Keratinocyte (primary cell): ENCODE measurements around the gene MON1A. TPM values are rescaled to one million over a fixed set of nuclear protein-coding genes. Genes with fewer than 3 reads are reported as not detected.
"Not testable (repeated sequence)": the region's sequence is repeated elsewhere in the genome, so short reads cannot be mapped to it uniquely, and the experiment has no call there.

ENCODE experiments used
- DNase-seq: peaks from one replicate; pipeline ENCODE4 v3.0.0-alpha.2; 2011; ENCODE audit warnings: low read depth, missing footprints, low spot score
- FAIRE-seq: peaks from 2 replicates; lab custom pipeline; 2011; peaks lifted over from hg19 to GRCh38; lab: Jason Lieb, UNC
- H2AFZ ChIP-seq: 2 replicates; pipeline ENCODE4 v1.6.0; 2012; ENCODE audit warnings: low read length, control low read depth, inconsistent platforms; ENCODE audit not compliant: control insufficient read depth
- H3K27ac ChIP-seq: 2 replicates; pipeline ENCODE4 v1.5.1; 2011; ENCODE audit warnings: low read length; ENCODE audit not compliant: control insufficient read depth, insufficient read depth
- H3K27me3 ChIP-seq: 3 replicates; pipeline ENCODE4 v1.6.0; 2011; ENCODE audit warnings: low read length; ENCODE audit not compliant: control insufficient read depth, insufficient read depth; ENCODE audit errors: extremely low read depth
- H3K36me3 ChIP-seq, 2 experiments: 2 replicates in 1 of 2; 3 replicates in 1 of 2; pipeline ENCODE4 v1.5.1; 2011; ENCODE audit warnings: low read length in 2 of 2, mild to moderate bottlenecking in 1 of 2; ENCODE audit not compliant: control insufficient read depth in 2 of 2, insufficient read depth in 2 of 2; ENCODE audit errors: extremely low read depth in 1 of 2
- H3K4me1 ChIP-seq: 3 replicates; pipeline ENCODE4 v1.5.1; 2011; ENCODE audit warnings: low read length; ENCODE audit not compliant: control insufficient read depth, insufficient read depth; ENCODE audit errors: extremely low read depth
- H3K4me2 ChIP-seq: 3 replicates; pipeline ENCODE4 v1.6.0; 2011; ENCODE audit warnings: low read depth, low read length; ENCODE audit not compliant: control insufficient read depth, insufficient read depth; ENCODE audit errors: extremely low read depth
- H3K4me3 ChIP-seq, 3 experiments: fragments of 200-600 bp in 1 of 3; sonication (generic) in 1 of 3; 2 replicates in 2 of 3; 3 replicates in 1 of 3; pipeline ENCODE4 v1.5.1; 2011 to 2016; ENCODE audit warnings: low read length in 3 of 3, mild to moderate bottlenecking in 3 of 3, control low read depth in 2 of 3, inconsistent platforms in 1 of 3, low read depth in 1 of 3, mixed read lengths in 1 of 3, mixed run types in 1 of 3, moderate library complexity in 1 of 3; ENCODE audit not compliant: control insufficient read depth in 2 of 3, insufficient read depth in 2 of 3; ENCODE audit errors: extremely low read depth in 1 of 3
- H3K79me2 ChIP-seq: 2 replicates; pipeline ENCODE4 v1.6.0; 2012; ENCODE audit warnings: low read length; ENCODE audit not compliant: control insufficient read depth, insufficient read depth
- H3K9ac ChIP-seq: 3 replicates; pipeline ENCODE4 v1.6.0; 2011; ENCODE audit warnings: low read length; ENCODE audit not compliant: control insufficient read depth, insufficient read depth; ENCODE audit errors: extremely low read depth
- H3K9me1 ChIP-seq: 3 replicates; pipeline ENCODE4 v1.6.0; 2011; ENCODE audit warnings: low read length; ENCODE audit not compliant: control insufficient read depth, insufficient read depth; ENCODE audit errors: extremely low read depth
- H3K9me3 ChIP-seq: 2 replicates; pipeline ENCODE4 v1.5.1; 2012; ENCODE audit warnings: low read depth, low read length; ENCODE audit not compliant: control insufficient read depth
- H4K20me1 ChIP-seq: 3 replicates; pipeline ENCODE4 v1.6.0; 2011; ENCODE audit warnings: low read length; ENCODE audit not compliant: control insufficient read depth, insufficient read depth; ENCODE audit errors: extremely low read depth
- CTCF ChIP-seq, 3 experiments: IDR thresholded peaks in 1 of 3; conservative IDR thresholded peaks in 1 of 3; optimal IDR thresholded peaks in 1 of 3; 2 replicates in 2 of 3; 3 replicates in 1 of 3; pipeline versions ENCODE3 to v1.5.1; 2011; ENCODE audit warnings: low read length in 3 of 3, mild to moderate bottlenecking in 3 of 3, moderate library complexity in 2 of 3, control low read depth in 1 of 3, inconsistent platforms in 1 of 3; ENCODE audit not compliant: insufficient read depth in 2 of 3; ENCODE audit errors: extremely low read depth in 1 of 3
- EZH2 ChIP-seq: IDR thresholded peaks from one replicate; pipeline ENCODE4 v1.6.1; 2012; ENCODE audit warnings: inconsistent platforms, mild to moderate bottlenecking, low read length, moderate library complexity
- dilution Hi-C: fragments of 300-500 bp; cut with MboI; formaldehyde crosslinking; loops from one replicate; pipeline ENCODE4 v1.7.0; 2020; ENCODE audit warnings: low sequenced_read_pairs; ENCODE audit not compliant: extremely low pct_ligation_motif_present
- polyA plus RNA-seq, 5 experiments: library from polyadenylated mRNA; depleted of rRNA in 3 of 5; stranded (reverse) in 3 of 5; stranded (forward) in 1 of 5; unstranded in 1 of 5; fragments of >200 nt; gene quantifications; 1 replicate in 1 of 5; 2 replicates in 3 of 5; 3 replicates in 1 of 5; pipeline versions ENCODE4 v1.2.1 to v1.2.3, GENCODE V29; 2011 to 2012; ENCODE audit warnings: missing spikeins in 2 of 5, low read depth in 1 of 5, low replicate concordance in 1 of 5

Gene MON1A
- polyA plus RNA-seq, 1 donor (not counting 4 experiments of a cell fraction or from before 2014, with no cell fraction given) = 10.7 TPM

GRCh38 chr3:49939858-49940666 lies 10.5 kb upstream of the MON1A start, which contains the start of gene RBM6:
Gene RBM6 (plus strand): TSS chr3:49940150. CDS start chr3:49962642, 22,492 bp downstream.
- TF ChIP-seq CTCF (optimal IDR thresholded peaks at IDR 0.05 in 1 of 3, IDR thresholded peaks at IDR 0.05 in 1 of 3, conservative IDR thresholded peaks at IDR 0.05 in 1 of 3; ENCODE audit: extremely low read depth in 1 of 3, insufficient read depth in 2 of 3, low read length in 3 of 3) (no peak), EZH2 (no peak)
- peak within 1 kb of the TSS; percentile 90 for H2AFZ ChIP-seq

DNA sequence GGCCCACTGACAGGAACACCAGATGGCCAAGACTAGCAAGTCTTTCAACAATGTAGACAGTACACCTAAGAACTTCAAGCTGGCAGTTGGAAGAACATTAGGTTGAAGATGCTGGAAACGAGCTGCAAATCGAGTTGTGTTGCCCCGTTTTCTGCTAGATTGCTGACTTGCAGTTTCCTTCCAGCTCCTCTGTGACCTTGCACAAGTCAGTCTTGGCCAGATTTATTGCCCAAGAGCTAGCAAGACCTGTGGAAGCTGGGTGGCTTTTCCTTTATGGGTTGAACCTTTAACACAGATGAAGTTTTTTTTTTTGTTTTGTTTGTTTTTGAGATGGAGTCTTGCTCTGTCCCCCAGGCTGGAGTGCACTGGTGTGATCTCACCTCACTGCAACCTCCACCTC lies 7.5 kb upstream of the MON1A start:
- TF ChIP-seq EZH2 (no peak), CTCF (optimal IDR thresholded peaks at IDR 0.05 in 1 of 3, IDR thresholded peaks at IDR 0.05 in 1 of 3, conservative IDR thresholded peaks at IDR 0.05 in 1 of 3; ENCODE audit: extremely low read depth in 1 of 3, insufficient read depth in 2 of 3, low read length in 3 of 3) (no peak)
- dilution Hi-C loops = no loop called here
- Histone ChIP-seq H3K9me1 (no peaks in the 10 kb centered on the region), H3K27ac (no peak overlapping the region), H2AFZ (no peak overlapping the region), H3K4me2 (no peak overlapping the region), H3K4me3 (no peak overlapping the region), H3K9me3 (no peaks in the 10 kb centered on the region), H3K36me3 (no peaks in the 10 kb centered on the region), H3K9ac (no peak overlapping the region), H3K27me3 (no peaks in the 10 kb centered on the region), H4K20me1 (peaks cover 2% of the 10 kb centered on the region), H3K79me2 (peaks cover 18% of the 10 kb centered on the region), H3K4me1 (peaks cover 4% of the 10 kb centered on the region)
- DNase-seq = no peak
- FAIRE-seq = no peak

More at GRCh38 chr3:49939858-49940666, 10.5 kb upstream of the MON1A start, which contains the start of gene RBM6:
- Histone ChIP-seq H3K4me3 (peak within 1 kb of the TSS; percentile 58 to 96 (median 93)), H3K9ac (peak within 1 kb of the TSS; percentile 91), H3K79me2 (peaks cover 46% of the 10 kb centered on the region), H3K36me3 (no peaks in the 10 kb centered on the region), H3K4me1 (peaks cover 4% of the 10 kb centered on the region), H3K27me3 (no peaks in the 10 kb centered on the region), H3K4me2 (peak within 1 kb of the TSS; percentile 74), H4K20me1 (peaks cover 4% of the 10 kb centered on the region), H3K9me3 (no peaks in the 10 kb centered on the region), H3K9me1 (no peaks in the 10 kb centered on the region), H3K27ac (peak within 1 kb of the TSS; percentile 80)
- DNase-seq = peak; percentile 72
- dilution Hi-C loops = no loop called here
- peak; percentile 77 for FAIRE-seq

DNA sequence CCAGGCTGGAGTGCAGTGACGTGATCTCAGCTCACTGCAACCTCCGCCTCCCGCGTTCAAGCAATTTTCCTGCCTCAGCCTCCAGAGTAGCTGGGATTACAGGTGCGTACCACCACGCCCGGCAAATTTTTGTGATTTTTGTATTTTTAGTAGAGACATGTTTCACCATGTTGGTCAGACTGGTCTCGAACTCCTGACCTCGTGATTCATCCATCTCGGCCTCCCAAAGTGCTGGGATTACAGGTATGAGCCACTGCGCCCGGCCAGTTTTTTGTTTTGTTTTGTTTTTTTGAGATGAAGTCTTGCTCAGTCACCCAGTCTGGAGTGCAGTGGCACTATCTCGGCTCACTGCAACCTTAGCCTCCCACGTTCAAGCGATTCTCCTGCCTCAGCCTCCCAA lies 2.7 kb upstream of the MON1A start:
- DNase-seq, dilution Hi-C loops, H3K27ac ChIP-seq: not testable (repeated sequence)

More for the DNA sequence above, 2.7 kb upstream of the MON1A start:
- not testable (repeated sequence) for H3K9me3 ChIP-seq, H4K20me1 ChIP-seq, H3K9ac ChIP-seq, H3K4me2 ChIP-seq, H3K27me3 ChIP-seq, H3K4me3 ChIP-seq, H3K9me1 ChIP-seq, H2AFZ ChIP-seq, FAIRE-seq, H3K36me3 ChIP-seq
- Histone ChIP-seq H3K79me2 (peaks cover 12% of the 10 kb centered on the region), H3K4me1 (peaks cover 13% of the 10 kb centered on the region)
